Spleen (tissue), 11 donors: ENCODE data around the gene EIF2D. TPM values are rescaled to one million over a fixed set of nuclear protein-coding genes. Genes with fewer than 3 reads are reported as not detected.
A peak's percentile ranks its signal among the peaks of the same experiment; 100 is the strongest.

Source experiments
- DNase-seq: peaks from one replicate; pipeline ENCODE4 v3.0.0-alpha.2; 2020
- H3K27ac ChIP-seq, 8 donors: fragments of 200-600 bp; sonication (generic) in 7 of 8; 1 replicate in 4 of 8; 2 replicates in 4 of 8; pipeline versions ENCODE4 v1.5.0 to v1.8.0; 2016 to 2021; ENCODE audit warnings: inconsistent platforms in 4 of 8, mild to moderate bottlenecking in 4 of 8, moderate library complexity in 1 of 8
- H3K27me3 ChIP-seq, 7 donors: fragments of 200-600 bp; sonication (generic) in 6 of 7; replicated peaks in 1 of 7; 1 replicate in 4 of 7; 2 replicates in 3 of 7; pipeline versions ENCODE4 v1.5.0 to v1.8.0; 2016 to 2021; ENCODE audit warnings: inconsistent platforms in 3 of 7, mild to moderate bottlenecking in 1 of 7
- H3K36me3 ChIP-seq, 6 donors: fragments of 200-600 bp; sonication (generic) in 5 of 6; 1 replicate in 4 of 6; 2 replicates in 2 of 6; pipeline versions ENCODE4 v1.5.0 to v1.8.0; 2016 to 2021; ENCODE audit warnings: inconsistent platforms in 2 of 6
- H3K4me1 ChIP-seq, 6 donors: fragments of 200-600 bp; sonication (generic) in 5 of 6; 1 replicate in 3 of 6; 2 replicates in 3 of 6; pipeline versions ENCODE4 v1.5.0 to v1.8.0; 2016 to 2021; ENCODE audit warnings: inconsistent platforms in 3 of 6
- H3K4me3 ChIP-seq, 8 donors: fragments of 200-600 bp; sonication (generic) in 7 of 8; 1 replicate in 4 of 8; 2 replicates in 4 of 8; pipeline versions ENCODE4 v1.5.0 to v1.8.0; 2016 to 2021; ENCODE audit warnings: inconsistent platforms in 4 of 8, mild to moderate bottlenecking in 4 of 8, moderate library complexity in 2 of 8
- H3K9me3 ChIP-seq, 8 donors: fragments of 200-600 bp; sonication (generic) in 7 of 8; 1 replicate in 4 of 8; 2 replicates in 4 of 8; pipeline versions ENCODE4 v1.5.0 to v1.8.0; 2016 to 2021; ENCODE audit warnings: inconsistent platforms in 4 of 8
- POLR2A ChIP-seq, 3 donors: fragments of 450-650 bp; IDR thresholded peaks; one replicate each; pipeline ENCODE4 v1.5.1; 2017; ENCODE audit warnings: antibody characterized with exemption in 3 of 3, mild to moderate bottlenecking in 1 of 3
- POLR2AphosphoS5 ChIP-seq, 3 donors: sonication (generic); formaldehyde crosslinking; IDR thresholded peaks; one replicate each; pipeline ENCODE4 v1.5.1; 2017; ENCODE audit warnings: antibody characterized with exemption in 3 of 3
- WGBS, 5 donors: extraction: QIAGEN DNeasy Blood & Tissue Kit in 3 of 5; methylation state at CpG; one replicate each; pipeline versions ENCODE4 v1.1.5 to v1.1.7; 2013 to 2018; 5-methylcytosine and 5-hydroxymethylcytosine counted together
- intact Hi-C: fragments of 100-400 bp; cut with DNase I; formaldehyde crosslinking; loops from one replicate; pipeline ENCODE4 v1.15.0; 2023; ENCODE audit warnings: low total_unique reads
- polyA plus RNA-seq, 3 donors: library from polyadenylated mRNA; stranded (reverse); fragments of 200-250 nt; gene quantifications; one replicate each; pipeline ENCODE4 v1.2.1, GENCODE V29; 2013
- total RNA-seq, 7 donors: library from RNA; depleted of rRNA in 3 of 7; stranded (reverse); fragments of >200 nt in 3 of 7; fragmentation: NEBNext Ultra II Directional in 4 of 7; extraction: Animal tissue kit (Norgen Biotek cat#: 25700) in 4 of 7; gene quantifications; one replicate each; pipeline versions ENCODE4 v1.1.0 to v1.2.1, GENCODE V29; 2016 to 2021
- TF ChIP-seq, protein P1 (sequence below), 11 experiments: fragments of 200-600 bp in 7 of 11; fragments of 450-650 bp in 4 of 11; sonication (generic) in 4 of 11; IDR thresholded peaks in 8 of 11; conservative IDR thresholded peaks in 3 of 11; 1 replicate in 7 of 11; 2 replicates in 4 of 11; pipeline versions ENCODE4 v1.4.0 to v1.8.0; 2016 to 2021; ENCODE audit warnings: antibody characterized with exemption in 11 of 11, inconsistent platforms in 4 of 11, mild to moderate bottlenecking in 1 of 11
- donor health status: healthy with polysubstance abuse.
- donor health status: DM: no; HTN: no; CAD: no; lungs with moderate emphysema.
- donor health status: DM: no; HTN: no; CAD: no.
- donor health status: Bipolar disorder and iron deficiency.
- donor health status: healthy.
- donor health status: DM: no; HTN: no; CAD: no.
- donor health status: DM: yes; HTN: yes; CAD: no.

Gene EIF2D
- total and polyA plus RNA-seq, 10 donors = 38.7 to 51.6 (median 43.9) TPM

DNA sequence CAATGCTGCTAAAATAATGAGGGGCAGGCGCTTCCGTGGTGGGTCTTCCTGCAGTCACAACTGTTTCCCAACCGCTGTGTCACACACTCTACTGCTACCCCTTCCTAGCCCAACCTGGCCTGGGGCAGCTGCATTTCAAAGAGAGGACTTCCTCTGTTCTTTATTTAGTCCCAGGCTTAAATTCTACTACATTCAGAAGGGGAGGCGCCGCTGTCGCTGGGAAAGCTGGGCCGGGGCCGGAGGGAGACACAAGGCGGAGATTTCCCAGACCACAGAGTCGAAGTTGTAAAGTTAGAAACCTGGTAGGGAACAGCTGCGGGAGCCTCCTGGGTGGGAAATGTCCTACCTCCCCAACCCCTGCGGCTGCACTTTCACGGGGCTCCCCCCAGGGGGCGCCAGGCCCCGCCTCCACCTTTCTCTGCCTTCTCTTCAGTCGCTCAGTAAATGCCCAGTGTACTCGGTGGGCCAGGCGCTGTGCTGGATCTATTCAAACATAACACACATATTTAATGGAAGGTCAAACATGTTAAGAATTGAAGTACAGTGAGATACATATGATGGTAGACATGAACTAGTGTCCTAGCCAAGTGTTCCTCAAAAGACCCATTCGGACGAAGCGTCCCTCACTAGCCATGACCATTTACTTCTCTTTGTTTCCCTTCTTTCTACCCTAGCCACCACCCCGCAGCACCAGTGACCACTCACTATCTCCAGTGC, 46.2 kb upstream of the EIF2D start:
- Histone ChIP-seq H3K4me3 (peak overlapping the region in 1 of 8 donors; percentile 21), H3K9me3 (no peaks in the 10 kb centered on the region), H3K4me1 (peaks cover 0 to 31% (median 14%) of the 10 kb centered on the region in 6 donors), H3K36me3 (no peaks in the 10 kb centered on the region), H3K27ac (no peak overlapping the region), H3K27me3 (peaks cover 0 to 34% (median 0%) of the 10 kb centered on the region in 7 donors)
- intact Hi-C loops = no loop called here
- WGBS, 5 donors = 17 to 24% (median 20%) methylated on average over 21 to 22 of the region's 22 CpGs
- peak; percentile 85 for DNase-seq
- TF ChIP-seq, protein P1, sequence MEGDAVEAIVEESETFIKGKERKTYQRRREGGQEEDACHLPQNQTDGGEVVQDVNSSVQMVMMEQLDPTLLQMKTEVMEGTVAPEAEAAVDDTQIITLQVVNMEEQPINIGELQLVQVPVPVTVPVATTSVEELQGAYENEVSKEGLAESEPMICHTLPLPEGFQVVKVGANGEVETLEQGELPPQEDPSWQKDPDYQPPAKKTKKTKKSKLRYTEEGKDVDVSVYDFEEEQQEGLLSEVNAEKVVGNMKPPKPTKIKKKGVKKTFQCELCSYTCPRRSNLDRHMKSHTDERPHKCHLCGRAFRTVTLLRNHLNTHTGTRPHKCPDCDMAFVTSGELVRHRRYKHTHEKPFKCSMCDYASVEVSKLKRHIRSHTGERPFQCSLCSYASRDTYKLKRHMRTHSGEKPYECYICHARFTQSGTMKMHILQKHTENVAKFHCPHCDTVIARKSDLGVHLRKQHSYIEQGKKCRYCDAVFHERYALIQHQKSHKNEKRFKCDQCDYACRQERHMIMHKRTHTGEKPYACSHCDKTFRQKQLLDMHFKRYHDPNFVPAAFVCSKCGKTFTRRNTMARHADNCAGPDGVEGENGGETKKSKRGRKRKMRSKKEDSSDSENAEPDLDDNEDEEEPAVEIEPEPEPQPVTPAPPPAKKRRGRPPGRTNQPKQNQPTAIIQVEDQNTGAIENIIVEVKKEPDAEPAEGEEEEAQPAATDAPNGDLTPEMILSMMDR (IDR thresholded peaks at IDR 0.05 in 8 of 11, conservative IDR thresholded peaks at IDR 0.05 in 3 of 11) = peak in 10 of 11 experiments; percentile 53 to 89 (median 76)
- no peak for TF ChIP-seq POLR2A (IDR thresholded peaks at IDR 0.05)

DNA sequence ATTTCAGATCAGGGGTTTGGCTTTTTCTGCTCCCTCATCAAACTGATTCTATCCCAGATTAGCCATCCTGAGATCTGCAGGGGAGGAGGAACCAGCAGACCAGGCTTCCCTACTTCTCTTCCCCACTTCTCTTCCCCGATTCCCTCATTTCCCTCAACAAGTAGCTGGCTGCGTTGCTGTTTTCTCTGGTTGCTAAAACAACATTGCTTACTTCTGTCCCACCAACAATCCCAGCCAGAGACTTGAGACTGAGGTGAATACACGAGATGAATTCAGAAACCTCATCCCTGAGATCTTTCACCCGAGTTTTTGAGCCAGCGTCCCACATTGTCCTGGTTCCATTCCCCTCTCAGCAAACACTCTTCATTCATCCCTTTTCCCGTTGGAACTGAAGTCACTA, 45.5 kb upstream of the EIF2D start:
- H3K27ac ChIP-seq = no peak overlapping the region
- H3K4me1 ChIP-seq = peaks cover 0 to 27% (median 12%) of the 10 kb centered on the region in 6 donors
- TF ChIP-seq, protein P1 (IDR thresholded peaks at IDR 0.05 in 8 of 11, conservative IDR thresholded peaks at IDR 0.05 in 3 of 11) = no peak
- no peak for TF ChIP-seq POLR2A (IDR thresholded peaks at IDR 0.05)
- no peak for TF ChIP-seq POLR2AphosphoS5 (IDR thresholded peaks at IDR 0.05)
- WGBS, 5 donors = 38 to 53% (median 40%) methylated on average over 5 to 6 of the region's 6 CpGs
- peak overlapping the region in 1 of 8 donors; percentile 21 for H3K4me3 ChIP-seq
- DNase-seq = no peak
- H3K9me3 ChIP-seq = no peaks in the 10 kb centered on the region
- peaks cover 0 to 27% (median 0%) of the 10 kb centered on the region in 7 donors for H3K27me3 ChIP-seq
- H3K36me3 ChIP-seq = no peaks in the 10 kb centered on the region
- intact Hi-C loops = no loop called here

DNA sequence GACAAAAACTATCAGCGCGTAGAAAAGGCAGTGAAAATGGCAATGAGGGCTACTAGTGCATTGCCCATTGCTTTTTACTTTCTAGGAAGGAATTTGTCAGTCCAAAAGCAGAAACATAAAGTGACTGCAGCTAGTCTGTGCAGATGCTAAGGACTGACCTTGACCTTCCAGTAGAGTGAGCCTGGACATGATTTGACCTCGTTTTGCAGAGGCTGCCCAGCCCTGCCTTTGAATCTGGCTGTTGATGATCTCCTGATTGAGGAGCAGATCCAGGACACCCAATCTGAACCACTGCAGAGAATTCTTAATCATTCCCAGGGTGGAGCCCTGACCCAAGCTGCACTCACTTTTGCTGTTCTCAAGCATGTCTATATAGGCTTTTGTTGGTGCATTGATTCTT, 44.7 kb upstream of the EIF2D start:
- no peak for DNase-seq

DNA sequence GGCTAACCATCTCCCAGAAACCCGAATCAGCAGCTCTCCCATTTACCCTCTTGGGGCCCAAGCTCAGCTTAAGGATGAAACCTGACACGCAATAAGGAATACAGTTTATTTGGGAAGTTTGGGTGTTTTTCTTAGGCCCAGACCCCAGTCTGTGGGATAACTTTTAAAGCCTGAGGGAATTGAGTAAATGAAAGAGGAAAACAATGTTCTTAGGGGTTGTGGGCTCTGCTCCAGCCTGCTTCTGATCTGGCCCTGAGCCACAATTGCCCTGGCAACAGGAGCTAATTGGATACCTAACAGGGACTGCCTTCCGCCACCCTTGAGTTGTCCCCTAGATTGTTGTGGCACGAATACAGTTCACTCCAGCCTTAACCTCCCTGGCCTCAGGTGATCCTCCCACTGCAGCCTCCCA, 43.2 kb upstream of the EIF2D start:
- Histone ChIP-seq H3K27ac (no peak overlapping the region), H3K27me3 (peaks cover 0 to 27% (median 0%) of the 10 kb centered on the region in 7 donors), H3K4me3 (no peak overlapping the region), H3K36me3 (no peaks in the 10 kb centered on the region), H3K4me1 (peaks cover 0 to 27% (median 12%) of the 10 kb centered on the region in 6 donors), H3K9me3 (no peaks in the 10 kb centered on the region)
- no peak for TF ChIP-seq POLR2A (IDR thresholded peaks at IDR 0.05)
- no peak for TF ChIP-seq POLR2AphosphoS5 (IDR thresholded peaks at IDR 0.05)
- TF ChIP-seq, protein P1 (IDR thresholded peaks at IDR 0.05 in 8 of 11, conservative IDR thresholded peaks at IDR 0.05 in 3 of 11) = no peak
- WGBS, 5 donors = 77 to 86% (median 80%) methylated on average over 4 of the region's 4 CpGs
- intact Hi-C loops = no loop called here
- DNase-seq = no peak

More for the DNA sequence above, 44.7 kb upstream of the EIF2D start:
- WGBS, 5 donors = 80 to 91% (median 85%) methylated on average over 3 of the region's 3 CpGs
- TF ChIP-seq POLR2A (IDR thresholded peaks at IDR 0.05) = no peak
- TF ChIP-seq, protein P1 (IDR thresholded peaks at IDR 0.05 in 8 of 11, conservative IDR thresholded peaks at IDR 0.05 in 3 of 11) = no peak
- TF ChIP-seq POLR2AphosphoS5 (IDR thresholded peaks at IDR 0.05) = no peak
- H3K27me3 ChIP-seq = peaks cover 0 to 27% (median 0%) of the 10 kb centered on the region in 7 donors
- peaks cover 0 to 27% (median 12%) of the 10 kb centered on the region in 6 donors for H3K4me1 ChIP-seq
- intact Hi-C loops = no loop called here
- no peak overlapping the region for H3K4me3 ChIP-seq
- H3K9me3 ChIP-seq = no peaks in the 10 kb centered on the region
- H3K27ac ChIP-seq = no peak overlapping the region
- H3K36me3 ChIP-seq = no peaks in the 10 kb centered on the region
